HG03135 (cell line): ENCODE measurements around the gene NTN5.

ENCODE experiments used
- ATAC-seq: cut with Tn5 transposase; IDR thresholded peaks from one replicate; pipeline ENCODE4 v1.9.1; 2021; ENCODE audit warnings: mild to moderate bottlenecking, moderate library complexity; ENCODE audit not compliant: unreplicated experiment

NTN5 gene

DNA sequence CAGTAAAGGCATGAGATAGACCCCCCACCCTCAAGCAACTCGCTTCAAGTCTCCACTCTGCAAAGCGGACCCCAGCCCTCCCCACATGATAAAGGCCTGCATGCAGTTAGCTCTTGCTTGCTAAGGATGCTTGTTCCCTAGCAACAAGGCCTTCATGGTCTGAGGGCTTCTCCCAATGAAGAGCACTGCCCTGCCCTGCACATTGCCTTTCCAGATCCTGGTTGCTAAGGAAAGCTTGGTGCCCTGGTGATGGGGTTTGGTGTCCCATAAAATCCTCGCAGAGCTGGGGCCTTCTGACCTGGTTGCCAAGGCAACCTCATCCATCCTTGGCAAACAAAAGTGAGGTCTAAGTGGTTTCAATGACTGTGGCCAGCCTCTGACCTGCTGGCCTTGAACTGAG is 41.6 kb downstream of the NTN5 start:
- ATAC-seq: no peak

DNA sequence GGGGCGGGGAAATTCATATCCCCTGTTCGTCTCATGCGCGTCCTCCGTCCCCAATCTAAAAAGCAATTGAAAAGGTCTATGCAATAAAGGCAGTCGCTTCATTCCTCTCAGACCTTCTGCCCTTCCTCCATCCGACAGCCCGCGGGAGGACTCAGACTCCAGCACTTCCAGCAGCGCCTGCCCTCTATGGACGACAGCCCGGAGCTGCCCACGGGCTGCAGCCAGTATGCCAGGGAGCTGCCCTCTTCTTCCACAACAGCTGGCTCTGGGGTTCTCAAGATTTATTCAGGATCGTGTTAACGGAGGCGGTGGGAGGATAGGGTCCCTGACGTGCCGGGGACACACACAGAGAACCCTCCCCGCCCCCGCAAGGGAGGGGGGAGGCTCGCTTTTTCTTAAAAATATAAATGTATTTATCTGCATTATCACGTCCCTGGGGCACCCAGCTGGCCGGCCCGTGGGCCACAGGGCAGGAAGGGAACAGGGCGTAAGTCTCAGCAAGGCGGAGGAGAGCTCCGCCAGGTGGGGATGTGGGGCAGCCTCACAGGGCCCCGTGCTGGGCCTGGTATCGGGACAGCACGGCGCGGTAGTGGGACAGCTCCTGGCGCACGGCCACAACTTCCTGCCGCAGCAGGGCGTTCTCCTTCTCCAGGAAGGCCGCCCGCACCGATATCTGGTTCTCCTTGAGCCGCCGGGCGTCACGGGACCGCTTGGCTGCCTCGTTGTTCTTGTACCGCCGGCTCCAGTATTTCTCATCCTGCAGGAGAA is 42.3 kb downstream of the NTN5 start:
- ATAC-seq: no peak

DNA sequence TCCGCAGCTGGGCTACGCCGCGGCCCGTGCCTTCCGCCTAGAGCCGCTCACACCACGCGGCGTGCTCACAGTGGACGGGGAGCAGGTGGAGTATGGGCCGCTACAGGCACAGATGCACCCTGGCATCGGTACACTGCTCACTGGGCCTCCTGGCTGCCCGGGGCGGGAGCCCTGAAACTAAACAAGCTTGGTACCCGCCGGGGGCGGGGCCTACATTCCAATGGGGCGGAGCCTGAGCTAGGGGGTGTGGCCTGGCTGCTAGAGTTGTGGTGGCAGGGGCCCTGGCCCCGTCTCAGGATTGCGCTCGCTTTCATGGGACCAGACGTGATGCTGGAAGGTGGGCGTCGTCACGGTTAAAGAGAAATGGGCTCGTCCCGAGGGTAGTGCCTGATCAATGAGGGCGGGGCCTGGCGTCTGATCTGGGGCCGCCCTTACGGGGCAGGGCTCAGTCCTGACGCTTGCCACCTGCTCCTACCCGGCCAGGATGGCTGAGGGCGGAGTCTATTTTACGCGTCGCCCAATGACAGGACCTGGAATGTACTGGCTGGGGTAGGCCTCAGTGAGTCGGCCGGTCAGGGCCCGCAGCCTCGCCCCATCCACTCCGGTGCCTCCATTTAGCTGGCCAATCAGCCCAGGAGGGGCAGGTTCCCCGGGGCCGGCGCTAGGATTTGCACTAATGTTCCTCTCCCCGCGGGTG is 43.1 kb downstream of the NTN5 start:
- ATAC-seq: no peak

GRCh38 chr19:48629297-48629598 is 43.6 kb downstream of the NTN5 start:
- no peak for ATAC-seq

GRCh38 chr19:48628486-48629296 is 44.1 kb downstream of the NTN5 start:
- no peak for ATAC-seq

- ATAC-seq: no peak
Measured at GRCh38 chr19:48627865-48628314, 44.9 kb downstream of the NTN5 start.

GRCh38 chr19:48627201-48627864 is 45.5 kb downstream of the NTN5 start:
- no peak for ATAC-seq

GRCh38 chr19:48625891-48626327 is 46.9 kb downstream of the NTN5 start:
- no peak for ATAC-seq

DNA sequence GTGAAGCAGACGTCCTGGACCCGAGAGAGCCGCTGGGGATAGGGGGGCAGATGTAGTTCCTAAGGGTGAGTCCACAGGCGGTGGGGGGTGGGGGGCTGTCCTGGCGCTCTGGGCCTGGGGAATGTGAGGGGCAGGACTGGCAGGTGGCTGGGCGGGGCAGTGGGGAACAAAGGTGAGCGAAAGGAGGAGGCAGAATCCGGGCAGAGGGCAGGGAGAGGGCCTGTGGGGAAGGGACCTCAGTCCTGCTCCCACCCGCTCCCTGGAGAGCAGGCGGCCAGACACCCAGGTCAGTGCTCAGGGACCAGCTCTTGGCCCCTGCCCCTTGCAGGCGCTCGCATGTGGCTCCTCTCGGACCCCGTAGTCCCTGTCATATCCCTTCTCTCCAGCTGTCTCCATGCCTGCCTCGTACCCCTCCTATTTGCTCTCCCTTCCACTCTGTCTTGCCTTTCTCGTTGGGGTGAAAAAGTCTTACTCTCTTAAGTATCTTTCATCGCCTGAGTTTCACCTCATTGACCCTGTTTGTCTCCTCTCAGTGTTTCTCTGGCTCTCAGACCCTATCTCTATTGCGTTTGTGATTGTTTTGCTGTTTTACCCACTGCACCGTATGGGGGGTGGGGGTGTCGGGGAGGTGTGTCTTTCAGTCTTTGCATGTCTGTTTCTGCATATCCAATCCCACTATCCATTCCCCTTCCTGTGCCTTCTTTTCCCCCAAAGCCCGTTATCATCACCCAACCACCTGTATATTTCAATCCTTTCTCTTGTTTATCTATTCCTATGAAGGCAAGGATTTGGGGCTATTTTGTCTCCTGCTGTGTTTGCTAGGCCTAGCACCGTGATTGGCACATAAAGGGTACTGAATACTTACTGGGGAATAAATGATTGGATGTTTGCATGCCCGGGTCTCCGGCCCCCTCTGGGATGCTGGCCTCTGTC is 47.8 kb downstream of the NTN5 start:
- no peak for ATAC-seq

DNA sequence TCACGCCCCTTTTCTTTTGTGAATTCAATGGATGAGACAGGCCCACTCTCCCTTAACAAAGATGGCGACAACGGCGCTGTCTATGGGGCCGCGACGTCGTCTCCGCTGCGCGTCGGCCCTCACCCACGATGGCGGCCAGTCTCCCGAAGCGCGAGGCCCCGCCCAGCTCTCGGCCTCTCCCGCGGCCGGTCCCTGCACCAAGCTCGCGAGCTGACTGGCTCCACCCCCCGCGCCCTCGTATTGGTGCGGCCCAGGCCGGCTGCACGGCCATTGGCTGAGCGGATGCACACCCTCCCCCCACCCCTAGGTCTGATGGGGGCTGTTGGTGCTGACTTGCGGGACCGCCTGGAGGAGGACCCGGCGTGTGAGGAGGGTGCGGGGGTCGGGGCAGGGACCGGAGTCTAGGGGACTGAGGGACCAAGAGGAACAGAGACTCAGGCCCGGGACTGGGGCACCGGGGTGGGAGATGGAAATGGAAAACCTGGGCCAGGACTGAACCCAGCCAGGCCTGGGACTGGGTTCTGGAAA is 48.7 kb downstream of the NTN5 start:
- ATAC-seq: peak; percentile 55

DNA sequence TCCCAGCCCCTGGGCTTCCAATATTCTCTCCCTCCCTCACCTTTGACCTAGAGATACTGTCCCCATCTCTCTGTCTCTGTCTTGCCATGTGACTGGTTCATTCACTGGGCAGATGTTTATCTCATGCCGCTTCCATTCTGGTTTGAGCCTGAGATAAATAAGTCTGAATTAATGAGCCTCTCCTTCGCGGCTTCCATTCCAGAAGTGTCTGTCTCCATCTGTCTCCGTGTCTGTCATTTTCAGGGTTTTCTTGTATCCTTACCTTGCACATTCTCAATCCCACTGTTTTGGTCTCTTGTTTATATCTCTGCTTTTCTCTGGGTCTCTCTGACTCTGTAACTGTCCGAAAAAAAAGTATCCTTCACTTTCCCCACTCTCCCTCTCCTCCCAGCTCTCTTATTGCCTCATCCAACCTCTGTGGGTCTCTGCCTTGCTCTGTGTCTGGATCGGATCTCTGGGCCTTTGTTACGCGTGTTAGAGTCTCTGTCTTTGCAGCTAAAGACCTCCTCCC is 49.2 kb downstream of the NTN5 start:
- ATAC-seq: no peak

DNA sequence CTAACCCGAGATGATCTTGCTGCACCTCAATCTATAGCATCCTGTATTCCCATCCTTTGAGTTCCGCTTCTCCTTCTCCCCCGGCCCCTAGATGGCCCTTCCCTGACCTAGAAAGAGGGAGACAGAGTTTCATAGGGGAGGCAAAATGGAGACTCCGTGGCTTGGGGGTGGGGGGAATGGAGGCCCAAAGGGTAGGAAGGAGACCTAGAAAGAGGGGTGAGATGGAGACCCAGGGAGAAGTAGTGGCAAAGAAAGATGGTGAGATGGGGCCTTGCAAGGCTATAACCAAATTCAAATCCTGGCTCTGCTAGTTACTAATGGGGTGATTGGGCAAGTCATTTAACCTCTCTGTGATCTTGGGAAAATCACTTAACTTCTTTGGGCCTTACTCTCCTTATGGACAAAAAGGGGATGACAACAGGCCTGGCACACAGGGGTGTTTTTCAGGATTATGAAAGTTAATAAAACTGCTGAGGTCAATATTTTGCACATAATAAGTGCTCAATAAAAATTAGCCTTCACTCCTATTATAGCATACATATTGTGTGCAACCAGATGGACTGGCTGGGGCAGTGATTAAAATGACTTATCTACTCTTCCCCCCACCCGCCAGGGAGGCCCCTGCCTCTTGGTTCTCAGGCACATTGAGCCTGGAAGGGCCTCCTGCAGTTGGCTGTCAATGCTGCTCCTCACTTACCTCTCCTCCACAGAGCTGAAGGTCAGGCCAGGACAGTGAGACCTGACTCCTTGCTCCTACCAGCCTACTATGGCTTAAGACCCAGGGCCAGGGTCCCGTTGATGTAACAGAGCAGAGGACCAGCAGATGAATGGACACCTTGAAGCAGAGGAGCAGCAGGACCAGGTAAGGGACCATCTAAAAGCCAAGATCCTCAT is 52.9 kb downstream of the NTN5 start:
- no peak for ATAC-seq

- ATAC-seq: peak; percentile 85
Measured at GRCh38 chr19:48618916-48619691, 53.7 kb downstream of the NTN5 start, which contains the start of the genes RPL18 and SPHK2. Gene RPL18, minus strand, starts transcription at chr19:48619178. Its CDS starts 35 bp downstream, at chr19:48619143. Gene SPHK2, plus strand, starts transcription at chr19:48619506. Its CDS starts 1,009 bp downstream, at chr19:48620515.

DNA sequence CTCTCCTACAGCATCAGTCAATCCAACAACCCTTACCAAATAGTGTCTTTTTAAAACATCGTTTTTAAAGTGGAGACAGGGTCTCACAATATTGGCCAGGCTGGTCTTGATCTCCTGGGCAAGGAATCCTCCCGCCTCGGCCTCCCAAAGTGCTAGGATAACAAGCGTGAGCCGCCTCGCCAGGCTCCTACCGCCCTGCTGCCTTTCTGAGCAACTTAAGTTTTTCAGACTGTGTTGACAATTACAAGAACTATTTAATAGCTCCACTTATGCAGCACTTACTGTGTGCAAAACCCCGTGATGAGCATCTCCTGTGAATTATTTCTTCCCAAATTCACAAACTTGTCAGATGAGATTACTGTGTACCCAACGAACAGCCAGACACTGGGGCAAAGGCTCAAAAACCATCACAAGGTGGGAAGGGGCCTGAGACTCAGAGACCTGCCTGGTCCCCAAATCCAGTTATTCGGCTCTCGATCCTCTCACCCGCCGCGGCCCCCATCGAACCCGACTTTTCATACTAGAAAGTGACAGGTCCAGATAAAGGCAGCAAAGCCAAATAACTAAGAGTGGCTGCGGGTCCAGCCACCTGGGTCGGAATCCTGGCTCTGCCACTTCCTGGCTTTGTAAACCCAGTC is 54.4 kb downstream of the NTN5 start:
- ATAC-seq: no peak

DNA sequence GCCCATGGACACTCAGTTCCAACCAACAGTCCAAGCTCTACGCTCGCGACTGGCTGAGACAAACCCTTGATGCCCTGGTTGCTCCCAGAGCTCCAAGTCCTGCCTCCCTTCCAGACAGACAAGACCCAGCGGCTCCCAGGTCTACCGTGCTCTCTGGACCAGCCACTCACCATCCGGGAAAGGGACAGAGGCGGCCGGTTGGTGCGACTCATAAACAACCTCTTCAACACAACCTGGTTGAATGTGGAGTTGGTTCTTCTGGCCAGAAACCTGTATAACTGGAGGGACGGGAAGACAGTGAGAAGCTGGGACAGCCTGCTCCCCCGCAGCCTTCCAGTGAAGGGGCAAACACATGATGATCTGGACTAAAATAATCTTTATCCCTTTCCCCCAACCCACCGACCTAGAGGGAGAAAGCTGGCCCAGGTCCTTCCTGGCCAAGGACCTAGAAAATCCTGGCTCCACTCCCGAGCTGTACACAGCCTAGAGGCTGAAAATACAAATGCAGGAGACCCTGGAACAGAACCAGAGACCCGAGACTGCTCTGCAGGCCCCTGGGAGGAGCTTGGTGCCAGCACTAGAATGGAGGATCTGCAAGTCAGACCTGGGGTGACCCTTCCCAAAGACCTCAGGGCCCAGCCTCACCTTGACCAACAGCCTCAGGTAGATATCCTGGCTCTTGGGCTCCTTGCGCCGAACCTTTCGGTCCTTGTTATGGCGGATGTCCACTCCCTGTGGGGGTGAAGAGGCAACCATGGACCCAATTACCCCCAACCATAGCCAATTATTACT is 55.5 kb downstream of the NTN5 start:
- ATAC-seq: no peak

DNA sequence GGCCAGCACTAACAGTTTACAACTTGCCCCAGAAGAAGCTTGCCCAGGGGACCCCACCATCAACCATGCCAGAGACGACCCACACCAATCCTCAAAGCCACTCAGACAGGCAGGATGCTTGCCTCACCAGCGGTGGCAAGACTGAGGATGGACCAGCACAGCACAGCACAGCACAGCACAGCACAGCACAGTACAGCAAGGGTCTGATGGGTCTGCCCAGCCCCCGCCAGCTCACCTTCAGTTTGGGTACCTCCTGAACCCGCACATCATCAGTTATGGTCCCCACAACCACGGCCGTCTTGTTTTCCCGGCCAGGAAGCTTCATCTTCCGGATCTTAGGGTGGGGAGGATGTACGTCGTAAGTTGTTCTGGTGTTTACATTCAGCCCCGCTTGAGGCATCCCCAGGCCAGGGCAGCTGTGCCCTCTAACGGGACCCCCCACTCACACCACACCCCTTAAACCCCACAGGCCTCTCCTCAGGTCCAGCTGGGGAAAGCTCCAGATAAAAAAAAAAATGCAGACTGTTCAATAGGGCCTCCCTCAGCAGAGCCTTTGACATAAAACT is 56.2 kb downstream of the NTN5 start:
- no peak for ATAC-seq
